Thoracic aorta (tissue), 2 donors: ENCODE measurements around the gene CXCL9. TPM values are rescaled to one million over a fixed set of nuclear protein-coding genes. Genes with fewer than 3 reads are reported as not detected.
"Not testable (repeated sequence)": the region's sequence is repeated elsewhere in the genome, so short reads cannot be mapped to it uniquely, and the experiment has no call there.

Experiments
- ATAC-seq: fragments of 150-250 bp; one replicate; pipeline ENCODE4 v1.8.0; 2017; ENCODE audit warnings: low read depth; ENCODE audit not compliant: insufficient number of reproducible peaks, low FRiP score
- DNase-seq: peaks from one replicate; pipeline ENCODE4 v3.0.0-alpha.2; 2020; ENCODE audit warnings: low spot score
- H3K27ac ChIP-seq, 2 donors: fragments of 200-600 bp; sonication (generic); 1 replicate in 1 of 2; 2 replicates in 1 of 2; pipeline ENCODE4 v1.5.1; 2016; ENCODE audit warnings: mild to moderate bottlenecking in 2 of 2, moderate library complexity in 2 of 2
- H3K27me3 ChIP-seq: fragments of 200-600 bp; sonication (generic); replicated peaks from 2 replicates; pipeline ENCODE4 v1.6.0; 2016; ENCODE audit warnings: mild to moderate bottlenecking; ENCODE audit not compliant: insufficient read depth
- H3K36me3 ChIP-seq: fragments of 200-600 bp; sonication (generic); one replicate; pipeline ENCODE4 v1.5.1; 2016
- H3K4me1 ChIP-seq, 2 donors: fragments of 200-600 bp; sonication (generic); 1 replicate in 1 of 2; 2 replicates in 1 of 2; pipeline versions ENCODE4 v1.5.1 to v1.6.0; 2016; ENCODE audit warnings: low read depth in 2 of 2, mild to moderate bottlenecking in 1 of 2; ENCODE audit not compliant: control insufficient read depth in 1 of 2
- H3K4me3 ChIP-seq: fragments of 200-600 bp; sonication (generic); 2 replicates; pipeline ENCODE4 v1.5.1; 2016; ENCODE audit warnings: mild to moderate bottlenecking
- H3K9me3 ChIP-seq: fragments of 200-600 bp; sonication (generic); 2 replicates; pipeline ENCODE4 v1.5.1; 2016
- total RNA-seq, 2 donors: library from RNA; depleted of rRNA; stranded (reverse); fragments of >200 nt; gene quantifications; one replicate each; pipeline versions ENCODE4 v1.1.0 to v1.2.3, GENCODE V29; 2016
- TF ChIP-seq, protein P1 (sequence below): fragments of 200-600 bp; sonication (generic); IDR thresholded peaks from one replicate; pipeline ENCODE4 v1.5.1; 2019; ENCODE audit warnings: antibody characterized with exemption

Gene CXCL9
- total RNA-seq, 2 donors from 2014 or later, result 0.63 to 1.2 TPM

DNA sequence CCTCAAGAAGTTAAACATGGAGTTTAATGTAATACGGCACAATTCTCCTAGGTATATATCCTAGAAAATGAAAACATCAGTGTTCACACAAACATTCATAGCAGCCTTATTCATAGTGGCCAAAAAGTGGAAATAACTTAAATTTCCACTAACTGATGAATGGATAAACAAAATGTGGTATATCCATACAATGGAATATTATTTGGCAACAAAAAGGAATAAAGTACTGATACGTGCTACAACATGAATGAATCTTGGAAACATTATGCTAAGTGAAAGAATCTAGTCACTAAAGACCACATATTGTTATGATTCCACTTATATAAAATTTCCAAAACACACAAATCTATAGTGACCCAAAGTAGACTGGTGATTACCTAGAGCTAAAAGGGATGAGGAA is 31.1 kb downstream of the CXCL9 start:
- Histone ChIP-seq H3K9me3 (no peaks in the 10 kb centered on the region), H3K27me3 (no peaks in the 10 kb centered on the region), H3K4me1 (no peaks in the 10 kb centered on the region), H3K4me3 (no peak overlapping the region), H3K36me3 (peaks cover 48% of the 10 kb centered on the region), H3K27ac (no peak overlapping the region)
- ATAC-seq, result no peak
- TF ChIP-seq, protein P1, sequence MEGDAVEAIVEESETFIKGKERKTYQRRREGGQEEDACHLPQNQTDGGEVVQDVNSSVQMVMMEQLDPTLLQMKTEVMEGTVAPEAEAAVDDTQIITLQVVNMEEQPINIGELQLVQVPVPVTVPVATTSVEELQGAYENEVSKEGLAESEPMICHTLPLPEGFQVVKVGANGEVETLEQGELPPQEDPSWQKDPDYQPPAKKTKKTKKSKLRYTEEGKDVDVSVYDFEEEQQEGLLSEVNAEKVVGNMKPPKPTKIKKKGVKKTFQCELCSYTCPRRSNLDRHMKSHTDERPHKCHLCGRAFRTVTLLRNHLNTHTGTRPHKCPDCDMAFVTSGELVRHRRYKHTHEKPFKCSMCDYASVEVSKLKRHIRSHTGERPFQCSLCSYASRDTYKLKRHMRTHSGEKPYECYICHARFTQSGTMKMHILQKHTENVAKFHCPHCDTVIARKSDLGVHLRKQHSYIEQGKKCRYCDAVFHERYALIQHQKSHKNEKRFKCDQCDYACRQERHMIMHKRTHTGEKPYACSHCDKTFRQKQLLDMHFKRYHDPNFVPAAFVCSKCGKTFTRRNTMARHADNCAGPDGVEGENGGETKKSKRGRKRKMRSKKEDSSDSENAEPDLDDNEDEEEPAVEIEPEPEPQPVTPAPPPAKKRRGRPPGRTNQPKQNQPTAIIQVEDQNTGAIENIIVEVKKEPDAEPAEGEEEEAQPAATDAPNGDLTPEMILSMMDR, result no peak
- DNase-seq, result no peak

DNA sequence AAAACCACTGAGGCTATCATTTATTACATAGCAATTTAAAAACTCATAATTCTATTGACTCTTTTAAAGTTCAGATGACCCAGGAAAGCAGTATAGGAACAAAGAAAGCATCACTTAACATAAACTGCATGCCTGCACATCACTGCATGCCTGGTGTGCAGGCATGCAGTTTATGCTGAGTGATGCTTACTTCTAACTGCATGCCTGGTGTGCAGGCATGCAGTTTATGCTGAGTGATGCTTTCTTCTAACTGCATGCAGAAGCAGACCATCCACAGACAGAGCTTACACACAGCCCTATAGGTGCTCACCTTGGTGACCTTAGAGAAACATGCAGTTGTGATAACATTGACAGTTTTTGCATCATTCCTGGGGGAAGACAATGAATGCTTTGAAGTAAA is 33.5 kb downstream of the CXCL9 start:
- no peak for DNase-seq
- ATAC-seq, result no peak
- Histone ChIP-seq H3K4me1 (no peaks in the 10 kb centered on the region), H3K27me3 (no peaks in the 10 kb centered on the region), H3K27ac (no peak overlapping the region), H3K4me3 (no peak overlapping the region), H3K36me3 (peaks cover 64% of the 10 kb centered on the region), H3K9me3 (no peaks in the 10 kb centered on the region)
- TF ChIP-seq, protein P1, result no peak

DNA sequence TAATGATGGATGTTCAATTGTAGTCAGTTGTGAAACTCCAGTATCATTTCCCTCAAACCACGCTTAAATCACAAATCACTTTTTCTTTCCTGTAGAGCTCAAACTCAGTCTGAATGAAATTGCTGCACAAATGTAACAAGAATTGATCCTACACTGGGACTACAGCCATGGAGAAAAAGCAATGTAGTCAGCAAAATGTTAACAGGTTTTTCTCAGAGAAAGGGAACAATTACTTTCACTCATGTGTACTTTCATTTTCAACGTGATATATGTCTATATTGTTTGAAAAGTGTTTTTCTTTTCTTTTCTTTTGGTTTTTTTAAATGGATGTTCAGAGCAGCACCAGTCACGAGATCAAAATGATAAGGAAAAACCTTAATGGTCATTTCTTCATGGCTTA is 39.2 kb downstream of the CXCL9 start:
- no peak overlapping the region for H3K27ac ChIP-seq
- TF ChIP-seq, protein P1, result no peak
- ATAC-seq, result no peak
- no peaks in the 10 kb centered on the region for H3K27me3 ChIP-seq
- no peaks in the 10 kb centered on the region for H3K4me1 ChIP-seq
- peaks cover 79% of the 10 kb centered on the region for H3K36me3 ChIP-seq
- no peaks in the 10 kb centered on the region for H3K9me3 ChIP-seq
- no peak for DNase-seq
- no peak overlapping the region for H3K4me3 ChIP-seq

DNA sequence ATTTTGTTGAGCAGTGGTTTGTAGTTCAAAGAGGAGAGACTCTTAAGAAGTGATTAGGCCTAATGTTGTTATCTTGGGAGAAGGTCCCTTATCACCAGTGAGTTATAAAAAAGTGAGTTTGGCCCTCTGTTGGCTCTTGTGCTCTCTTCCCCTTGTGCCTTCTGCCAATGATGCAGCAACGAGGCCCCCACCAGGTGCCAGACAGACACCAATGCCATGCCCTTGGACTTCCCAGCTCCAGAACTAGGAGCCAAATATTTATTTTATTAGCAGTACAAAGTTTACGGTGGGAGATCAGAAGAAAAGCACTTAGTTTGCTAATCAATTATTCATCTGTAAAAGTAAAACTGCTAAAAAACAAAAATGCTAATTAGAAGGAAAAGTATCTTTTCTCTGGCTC is 43.8 kb downstream of the CXCL9 start:
- Histone ChIP-seq H3K27ac (no peak overlapping the region), H3K4me1 (no peaks in the 10 kb centered on the region), H3K4me3 (no peak overlapping the region), H3K36me3 (peaks cover 71% of the 10 kb centered on the region), H3K9me3 (no peaks in the 10 kb centered on the region), H3K27me3 (no peaks in the 10 kb centered on the region)
- TF ChIP-seq, protein P1, result no peak
- no peak for ATAC-seq
- no peak for DNase-seq

DNA sequence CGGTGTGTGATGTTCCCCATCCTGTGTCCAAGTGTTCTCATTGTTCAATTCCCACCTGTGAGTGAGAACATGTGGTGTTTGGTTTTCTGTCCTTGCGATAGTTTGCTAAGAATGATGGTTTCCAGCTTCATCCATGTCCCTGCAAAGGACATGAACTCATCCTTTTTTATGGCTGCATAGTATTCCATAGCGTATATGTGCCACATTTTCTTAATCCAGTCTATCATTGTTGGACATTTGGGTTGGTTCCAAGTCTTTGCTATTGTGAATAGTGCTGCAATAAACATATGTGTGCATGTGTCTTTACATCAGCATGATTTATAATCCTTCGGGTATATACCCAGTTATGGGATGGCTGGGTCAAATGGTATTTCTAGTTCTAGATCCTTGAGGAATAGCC is 45.2 kb downstream of the CXCL9 start:
- H3K9me3 ChIP-seq, ATAC-seq, H3K27me3 ChIP-seq, DNase-seq, H3K4me3 ChIP-seq, H3K4me1 ChIP-seq, H3K27ac ChIP-seq: not testable (repeated sequence)
- H3K36me3 ChIP-seq, result peaks cover 68% of the 10 kb centered on the region

DNA sequence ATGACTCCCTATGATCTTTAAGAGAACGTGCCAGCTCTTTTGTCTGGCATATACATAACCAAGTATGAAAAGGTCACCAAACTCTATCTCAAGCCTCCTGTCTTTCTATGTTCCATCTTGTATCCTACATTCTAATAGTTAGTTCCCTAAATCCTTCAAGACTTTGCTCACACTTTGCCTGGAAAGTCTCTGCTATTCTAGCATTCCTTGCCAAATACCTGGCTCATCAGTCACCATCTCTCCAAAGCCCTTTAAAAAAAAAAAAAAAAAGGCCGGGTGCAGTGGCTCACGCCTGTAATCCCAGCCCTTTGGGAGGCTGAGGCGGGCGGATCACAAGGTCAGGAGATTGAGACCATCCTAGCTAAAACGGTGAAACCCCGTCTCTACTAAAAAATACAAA is 48.8 kb downstream of the CXCL9 start:
- H3K4me3 ChIP-seq, H3K27ac ChIP-seq, H3K27me3 ChIP-seq, H3K9me3 ChIP-seq, DNase-seq, ATAC-seq, H3K4me1 ChIP-seq: not testable (repeated sequence)
- H3K36me3 ChIP-seq, result peaks cover 64% of the 10 kb centered on the region

DNA sequence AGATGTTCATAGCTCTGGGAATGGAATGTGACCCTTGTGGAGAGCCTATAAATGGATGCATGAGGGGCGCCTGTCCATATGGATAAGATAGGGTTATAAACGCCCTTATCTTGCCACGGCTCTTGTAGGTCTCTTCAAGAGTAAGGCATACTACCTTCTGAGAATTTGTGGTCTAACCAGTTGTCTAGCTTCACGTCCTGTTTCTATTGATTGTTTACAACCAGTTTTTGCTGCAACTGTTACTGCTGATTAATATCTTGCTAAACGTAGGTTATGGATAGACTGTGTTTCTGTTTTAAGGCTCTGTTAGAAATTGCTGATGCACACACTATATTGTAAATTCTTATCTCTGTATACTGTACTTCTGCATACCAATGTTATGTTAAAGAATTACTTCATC is 52.5 kb downstream of the CXCL9 start:
- H3K4me3 ChIP-seq, DNase-seq, H3K27ac ChIP-seq, ATAC-seq, H3K27me3 ChIP-seq, H3K9me3 ChIP-seq, H3K4me1 ChIP-seq: not testable (repeated sequence)
- peaks cover 62% of the 10 kb centered on the region for H3K36me3 ChIP-seq
